ENCODE measurements around the gene BTBD9.

BTBD9 gene

DNA sequence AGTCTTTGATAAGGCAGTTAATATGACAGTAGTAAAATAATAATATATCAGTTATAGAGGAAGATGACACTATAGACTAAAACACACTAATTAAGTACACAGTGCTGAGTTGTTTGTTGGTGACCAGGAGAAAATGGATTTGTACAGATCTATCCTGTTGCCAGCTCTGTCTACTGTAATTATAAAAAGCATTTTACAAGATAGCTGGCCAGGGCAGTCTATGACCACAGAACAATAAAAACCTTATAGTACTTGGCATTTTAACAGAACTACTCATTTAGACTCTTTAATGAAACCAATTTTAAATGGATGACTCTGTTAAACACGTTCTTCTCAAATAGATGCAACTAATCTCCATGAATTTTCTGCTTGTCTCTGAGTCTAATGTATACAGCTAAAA lies 367.5 kb downstream of the BTBD9 start:
- DNase-seq, result no peak

DNA sequence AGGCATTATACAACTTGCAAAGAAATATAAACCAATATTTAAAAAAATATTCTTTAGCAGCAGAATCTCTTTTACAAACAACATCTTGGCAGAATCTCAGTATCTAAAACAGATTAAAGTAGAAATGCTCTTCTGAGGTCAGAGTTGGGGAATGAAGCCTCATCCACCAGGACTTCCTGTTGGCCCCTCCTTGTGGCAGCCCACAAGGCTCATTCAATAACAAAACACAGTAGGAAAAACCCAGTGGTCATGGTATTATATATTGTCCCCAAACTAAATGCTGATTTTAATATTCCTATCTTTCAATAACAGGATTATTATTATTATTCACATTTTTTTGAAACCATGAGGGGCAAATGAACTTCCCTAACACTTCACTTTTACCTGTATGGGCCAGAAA lies 368.6 kb downstream of the BTBD9 start:
- no peak for DNase-seq

DNA sequence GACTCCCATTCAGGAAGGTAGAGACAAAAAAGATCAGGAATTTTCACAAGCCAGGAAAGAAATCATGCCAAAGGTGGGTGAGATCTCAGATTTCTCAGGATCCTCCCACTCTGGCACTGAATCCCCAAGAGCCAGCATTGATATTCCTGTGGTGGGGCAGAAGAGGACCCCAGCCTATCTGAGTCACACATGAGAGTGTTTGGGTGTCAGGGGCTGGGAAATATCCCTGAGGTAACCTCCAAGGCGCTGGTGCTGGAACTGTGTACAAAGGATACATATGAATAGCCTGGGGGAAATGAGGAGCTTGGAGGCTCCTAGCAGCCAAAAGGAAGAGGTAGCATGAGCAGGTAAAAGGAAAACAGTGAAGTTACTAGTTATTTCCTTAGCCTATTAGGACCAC lies 369.4 kb downstream of the BTBD9 start:
- DNase-seq, result no peak

DNA sequence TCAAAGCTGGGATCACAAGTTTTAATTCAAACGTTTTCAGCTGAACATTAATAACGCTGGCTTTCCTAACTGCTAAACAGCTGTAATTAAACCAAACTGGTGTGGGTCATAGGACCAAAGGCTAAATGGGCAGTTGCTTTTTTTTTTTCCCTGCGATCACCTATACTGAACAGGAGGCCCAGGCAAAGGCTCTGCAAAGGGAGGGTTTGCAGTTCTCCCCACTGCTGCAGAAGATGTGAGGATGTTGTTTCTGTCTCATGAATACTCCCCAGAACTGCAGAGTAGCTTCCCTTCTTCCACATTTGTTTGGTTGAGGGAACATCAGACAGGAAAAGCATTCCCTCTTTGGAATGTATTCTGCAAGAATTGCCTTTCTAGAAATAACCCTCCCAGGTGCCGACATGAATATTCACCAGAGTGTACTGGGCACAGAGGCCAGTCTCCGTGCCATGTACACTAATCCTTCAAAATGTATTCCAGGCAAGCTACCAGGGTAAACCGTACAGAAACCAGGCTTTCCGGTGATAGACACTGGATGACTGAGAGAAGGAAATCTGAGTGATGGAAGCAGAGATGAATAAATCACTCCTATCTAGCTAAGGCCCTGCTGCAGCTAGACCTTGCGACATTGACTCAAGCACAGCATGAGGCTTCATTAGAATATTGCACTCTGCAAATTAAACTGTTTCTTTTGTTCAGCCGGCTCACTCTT lies 370.1 kb downstream of the BTBD9 start:
- no peak for DNase-seq

DNA sequence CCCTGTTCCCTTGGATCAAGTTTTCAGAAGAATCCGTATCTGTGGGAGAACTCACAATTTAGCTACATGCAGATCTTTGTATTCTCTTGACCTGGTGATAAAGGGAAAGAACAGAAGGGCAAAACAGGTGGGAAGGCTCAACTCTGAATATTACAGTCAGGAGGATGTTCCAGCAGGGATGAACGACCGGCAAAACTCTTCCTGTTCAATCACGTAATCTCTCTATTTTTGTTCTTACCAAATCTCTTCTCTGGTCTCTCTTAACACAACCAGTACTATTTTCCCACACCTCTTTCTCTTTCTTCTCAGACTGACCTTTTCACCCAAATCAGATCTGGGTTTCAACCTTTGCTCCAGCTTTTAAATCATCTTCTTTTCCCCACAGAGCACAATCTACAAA lies 371.4 kb downstream of the BTBD9 start:
- DNase-seq, result no peak

DNA sequence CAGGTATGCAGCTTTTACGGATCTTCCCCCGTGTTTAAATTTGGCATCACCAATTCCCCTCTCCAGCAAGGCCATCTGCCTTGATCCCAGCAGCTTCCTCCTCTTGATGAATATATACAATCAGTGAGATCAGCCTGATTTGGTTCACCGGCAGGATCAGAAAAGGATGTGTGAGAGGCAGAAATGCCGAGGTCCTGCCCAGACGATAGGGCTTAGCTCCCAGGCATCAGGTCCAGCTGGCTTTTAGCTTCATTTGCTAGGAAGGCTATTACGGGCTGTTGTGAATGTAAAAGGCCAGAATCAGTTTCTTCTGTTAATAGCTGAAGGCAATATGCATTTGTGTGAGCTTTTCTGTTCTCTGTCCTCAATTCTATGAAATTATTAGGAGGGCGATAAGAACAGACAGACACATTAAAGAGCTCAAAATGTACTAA lies 372.8 kb downstream of the BTBD9 start:
- DNase-seq, result no peak

DNA sequence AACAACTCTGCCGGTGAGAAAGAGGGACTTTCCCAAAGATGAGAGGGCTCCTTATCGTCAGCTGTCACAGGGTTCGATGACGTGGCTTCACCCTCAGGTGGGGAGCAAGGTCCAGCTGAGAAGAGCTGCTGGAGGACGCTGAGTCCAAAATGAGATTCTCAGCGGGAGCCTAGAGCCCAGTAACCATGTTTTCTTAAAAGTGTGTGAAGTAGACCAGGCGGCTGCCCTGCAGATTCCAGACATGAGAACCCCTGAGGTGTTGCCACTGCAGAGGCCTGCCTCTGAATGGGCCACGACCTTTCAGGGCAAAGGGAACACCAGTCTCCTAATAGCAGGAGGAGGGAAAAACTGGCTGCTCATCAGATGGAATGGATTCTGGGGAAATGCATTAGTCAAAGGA lies 375.1 kb downstream of the BTBD9 start:
- DNase-seq, result no peak

DNA sequence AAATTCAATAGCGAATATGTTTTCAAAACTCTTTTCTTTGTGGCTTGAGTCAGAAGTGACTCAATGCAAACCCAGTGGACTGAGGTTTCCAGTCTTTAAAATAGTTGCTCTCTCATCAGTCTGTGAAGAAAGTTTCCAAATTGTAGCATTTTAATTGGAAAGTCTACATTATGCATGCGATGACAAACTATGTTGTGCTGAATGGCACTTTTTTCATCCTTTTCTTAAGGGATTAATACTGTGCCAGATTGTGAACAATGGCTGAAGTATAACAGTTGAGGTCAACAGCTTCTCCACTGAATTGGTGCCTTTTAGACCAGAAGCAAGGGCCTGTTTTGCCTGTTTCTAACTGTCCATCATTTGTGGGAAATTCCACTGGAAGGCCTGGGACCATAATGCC lies 377.1 kb downstream of the BTBD9 start:
- DNase-seq, result no peak

DNA sequence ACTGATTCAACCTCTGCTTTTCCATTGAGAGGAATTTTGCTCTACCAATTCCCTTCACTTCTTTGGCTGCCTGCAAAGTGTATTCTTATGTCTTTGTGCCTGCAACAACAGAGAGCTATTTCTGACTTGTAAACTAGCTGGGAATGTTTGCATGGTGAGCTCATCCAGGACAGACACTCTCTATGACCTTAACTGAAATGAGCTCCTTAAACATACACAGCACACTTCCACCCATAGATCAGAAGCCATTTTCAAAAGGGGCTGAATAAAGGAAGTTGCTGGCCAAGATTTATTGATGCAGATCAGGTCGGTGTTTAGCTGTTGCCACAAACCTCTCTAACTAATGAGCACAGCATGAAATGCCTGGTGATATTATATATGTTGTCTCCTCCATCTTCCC lies 377.7 kb downstream of the BTBD9 start:
- DNase-seq, result no peak

DNA sequence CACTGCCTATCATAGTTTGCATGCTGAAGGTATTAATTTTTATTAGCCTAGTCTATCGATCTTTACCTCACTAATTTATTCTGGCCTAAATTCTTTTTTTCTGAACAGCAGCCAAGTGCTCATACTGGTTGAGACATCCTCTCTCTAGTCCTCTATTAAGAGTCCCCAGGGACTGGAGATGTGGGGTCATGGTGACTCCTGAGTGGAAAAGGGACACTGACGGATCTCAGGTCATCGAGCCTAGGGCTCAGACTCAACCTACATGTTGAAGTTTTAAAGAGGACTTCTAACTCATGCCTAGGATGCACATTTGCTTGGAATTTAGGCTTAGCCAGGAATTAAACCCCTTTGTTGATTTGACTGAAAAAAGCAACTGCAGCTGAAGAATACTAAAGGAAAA lies 378.1 kb downstream of the BTBD9 start:
- DNase-seq, result no peak

DNA sequence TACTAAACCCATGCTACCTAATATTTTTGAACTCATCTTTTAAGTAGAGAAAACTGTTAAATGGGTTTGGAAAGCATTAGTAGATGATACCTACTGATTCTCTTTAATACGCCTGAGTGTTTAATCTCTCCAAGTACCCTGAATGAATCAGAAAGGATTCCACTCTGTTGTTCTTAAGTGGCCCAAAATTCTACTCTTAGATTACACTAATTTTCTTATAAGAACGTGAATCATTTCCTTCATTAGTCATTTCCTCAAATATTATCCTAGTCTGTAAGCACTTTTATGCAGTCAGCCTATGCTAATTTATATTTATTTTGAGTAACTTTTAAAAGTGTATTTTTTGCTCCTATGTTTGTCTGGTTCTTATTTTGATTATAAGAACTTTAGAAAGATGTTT lies 380.0 kb downstream of the BTBD9 start:
- DNase-seq, result peak; percentile 32

DNA sequence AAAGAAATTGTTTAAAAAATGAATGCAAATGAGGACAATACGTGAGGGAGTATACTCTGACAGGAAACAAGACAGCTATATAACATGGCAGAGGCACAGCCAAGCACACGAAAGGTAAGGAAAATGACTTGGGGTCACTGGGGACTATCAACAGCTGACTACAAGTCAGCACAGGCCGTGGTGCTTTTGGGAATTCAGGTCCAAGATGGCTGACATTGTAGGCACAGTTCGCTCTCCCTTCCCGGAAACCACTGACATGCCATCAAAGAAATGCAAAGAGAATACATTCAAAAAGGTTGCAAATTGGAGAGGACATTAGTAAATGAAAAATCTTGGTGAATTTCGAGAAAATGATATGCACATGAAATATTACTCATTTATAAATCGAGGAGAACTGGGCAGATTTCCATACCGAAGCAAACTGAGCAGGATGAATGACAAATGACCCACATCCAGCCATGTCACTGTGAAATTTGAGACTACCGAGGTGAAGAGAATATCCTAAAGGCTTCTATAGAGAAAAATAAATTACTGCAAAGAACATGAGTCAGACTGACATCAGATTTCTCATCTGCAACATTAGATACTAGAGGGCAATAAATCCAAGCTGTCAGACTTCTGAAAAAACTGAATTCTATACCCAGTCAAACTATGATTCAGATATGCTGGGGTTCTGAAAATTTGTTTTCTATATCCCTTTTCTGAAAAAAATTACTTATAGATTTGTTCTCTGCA lies 391.1 kb downstream of the BTBD9 start:
- no peak for DNase-seq

DNA sequence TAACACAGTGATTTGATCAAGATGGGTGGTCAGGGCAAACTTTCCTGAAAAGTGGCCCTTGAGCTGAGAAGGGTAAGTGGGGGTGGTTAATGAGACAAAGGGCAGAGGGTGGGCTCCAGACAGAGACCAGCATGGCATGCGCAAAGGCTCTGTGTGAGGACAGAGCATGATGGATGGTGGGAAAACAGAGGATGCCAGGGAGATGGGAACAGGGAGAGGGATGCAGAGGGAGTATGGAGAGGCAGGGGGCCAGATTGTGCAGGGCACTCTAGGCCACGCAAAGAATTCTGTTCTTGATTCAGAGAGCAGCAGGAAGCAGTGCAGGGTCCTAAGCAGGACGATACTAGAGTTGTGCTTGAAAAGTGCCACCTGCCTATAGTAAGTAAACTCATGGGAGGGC lies 394.4 kb downstream of the BTBD9 start:
- DNase-seq, result no peak

DNA sequence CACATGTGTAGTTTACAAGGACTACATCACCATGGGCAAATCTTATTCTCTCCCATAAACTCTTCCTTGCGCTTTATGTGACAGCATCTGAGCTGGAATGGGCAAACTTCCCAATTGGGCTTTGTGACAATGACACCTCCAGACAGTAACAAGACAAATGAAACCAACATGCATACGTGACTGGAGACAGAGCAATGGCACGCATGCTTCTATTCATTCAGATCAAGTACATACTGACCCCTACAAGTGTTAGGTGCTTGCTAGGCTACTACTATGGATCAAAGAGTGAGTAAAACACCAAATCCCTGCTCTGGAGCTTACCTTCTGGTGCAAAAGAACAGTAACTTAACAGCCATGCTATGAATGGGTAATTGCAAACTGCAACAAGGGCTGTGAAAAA lies 394.9 kb downstream of the BTBD9 start:
- DNase-seq, result no peak

DNA sequence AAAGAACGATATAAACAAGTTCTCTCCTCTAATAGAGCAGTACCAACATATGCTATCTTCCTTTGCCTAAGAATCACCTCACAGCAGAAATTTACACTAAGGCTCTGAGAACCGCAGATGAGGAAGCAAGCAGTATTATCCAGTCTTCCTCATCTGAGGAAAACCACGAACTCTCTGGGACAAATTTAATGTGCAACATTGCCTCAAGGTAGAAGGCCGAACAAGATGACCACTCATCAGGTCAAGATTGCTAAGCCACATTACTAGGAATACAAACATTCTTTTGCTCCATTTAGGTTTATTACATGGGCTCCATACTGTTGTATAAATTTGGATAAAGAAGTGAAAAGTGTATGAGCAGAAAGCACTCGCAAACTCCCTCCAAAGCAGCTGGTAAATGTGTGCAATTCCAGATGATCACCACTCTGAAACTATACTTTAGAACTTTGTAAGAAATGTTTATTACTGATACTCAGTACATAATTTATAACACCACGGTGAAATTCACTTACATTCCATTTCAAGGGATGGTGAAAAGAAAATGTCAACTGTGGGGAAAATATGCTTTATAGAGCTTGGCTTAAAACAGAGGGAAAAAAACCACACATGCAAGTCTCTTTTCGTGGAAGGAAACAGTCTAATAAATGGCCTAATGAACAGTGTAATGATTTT lies 398.4 kb downstream of the BTBD9 start:
- DNase-seq, result no peak

DNA sequence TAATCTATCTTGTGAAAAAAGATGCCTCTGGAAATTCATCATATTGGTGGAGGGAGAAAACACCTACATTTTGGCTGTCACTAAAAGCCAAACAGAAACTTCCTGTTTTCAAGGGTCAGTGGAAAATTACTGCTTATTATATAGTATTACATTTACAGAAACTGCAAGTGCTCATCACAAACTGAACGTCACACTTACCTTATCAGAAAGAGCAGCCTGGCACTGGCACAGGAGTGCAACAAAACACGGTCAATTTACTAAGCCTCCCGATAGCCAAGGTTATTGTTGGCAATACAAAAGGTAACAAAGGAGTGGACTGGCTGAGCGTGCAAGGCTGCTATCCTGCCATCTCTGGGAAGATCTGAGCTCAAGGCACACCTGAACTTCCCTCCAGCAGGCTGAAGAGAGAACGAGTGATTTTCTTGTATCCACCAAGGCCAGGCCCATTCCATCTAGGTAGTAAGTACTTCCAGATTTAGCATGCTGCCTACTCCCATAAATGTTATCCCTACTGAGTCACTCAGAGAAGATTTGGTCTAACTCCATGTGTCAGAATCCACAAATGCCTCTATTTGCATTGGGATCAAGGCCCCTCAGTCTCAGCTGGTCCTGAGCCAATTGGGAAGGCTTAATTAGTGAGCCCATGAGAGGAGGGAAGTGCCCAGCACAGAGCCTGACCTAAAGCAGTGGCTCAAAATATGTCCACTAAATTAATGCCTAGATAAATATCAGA lies 399.8 kb downstream of the BTBD9 start:
- peak; percentile 13 for DNase-seq

DNA sequence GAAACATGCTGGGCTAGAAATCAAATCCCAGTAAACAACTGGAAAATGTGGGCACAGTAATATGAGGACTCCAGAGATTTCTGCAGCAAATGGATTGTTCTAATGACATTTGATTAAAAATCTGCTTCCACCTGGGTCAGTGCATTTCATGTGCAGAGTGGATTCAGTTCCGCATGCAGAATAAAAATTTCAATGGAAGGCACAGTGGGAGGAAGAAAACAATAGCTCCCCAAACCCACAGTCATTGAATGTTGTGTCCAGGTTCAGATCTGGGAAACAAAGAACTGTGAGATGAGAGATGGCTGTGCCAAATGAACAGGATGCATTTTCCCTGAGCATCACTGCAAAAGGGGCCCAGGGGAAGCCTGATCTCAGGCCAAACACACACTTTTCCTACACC lies 403.1 kb downstream of the BTBD9 start:
- DNase-seq, result no peak

DNA sequence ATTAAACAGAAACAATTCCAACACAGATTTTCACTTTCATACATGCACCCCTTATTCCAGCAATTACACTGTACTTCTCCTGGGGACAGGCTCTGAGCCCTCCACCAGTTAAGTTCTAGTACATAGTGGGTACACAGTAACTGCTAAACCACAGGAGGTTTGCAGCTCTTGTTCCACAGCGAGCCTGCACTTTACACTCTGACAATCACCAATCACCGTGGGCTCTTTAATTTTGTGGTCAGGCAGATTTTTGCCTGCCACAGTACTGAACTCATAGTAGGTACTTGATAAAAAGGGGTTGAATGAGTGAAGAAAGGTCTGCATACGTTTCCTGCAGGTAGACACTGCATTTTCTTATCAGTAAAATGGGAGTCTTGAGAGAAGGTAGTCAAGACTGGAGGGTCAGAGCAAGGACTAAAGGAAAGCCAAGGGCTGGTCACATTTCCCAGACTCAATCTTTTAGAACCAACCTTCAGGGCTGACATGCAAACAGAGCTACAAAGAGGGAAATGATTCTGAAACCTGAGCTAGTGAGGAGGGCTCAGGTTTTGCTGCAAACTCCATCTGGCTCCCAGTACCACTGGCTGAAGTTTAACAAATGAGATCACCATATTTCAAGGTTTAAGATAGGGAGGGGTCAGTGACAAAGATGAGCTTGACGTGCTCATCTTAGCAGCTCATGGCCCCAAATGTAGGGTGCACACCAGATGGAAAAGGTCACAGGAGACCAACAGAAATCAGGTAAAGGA lies 404.6 kb downstream of the BTBD9 start:
- DNase-seq, result no peak

DNA sequence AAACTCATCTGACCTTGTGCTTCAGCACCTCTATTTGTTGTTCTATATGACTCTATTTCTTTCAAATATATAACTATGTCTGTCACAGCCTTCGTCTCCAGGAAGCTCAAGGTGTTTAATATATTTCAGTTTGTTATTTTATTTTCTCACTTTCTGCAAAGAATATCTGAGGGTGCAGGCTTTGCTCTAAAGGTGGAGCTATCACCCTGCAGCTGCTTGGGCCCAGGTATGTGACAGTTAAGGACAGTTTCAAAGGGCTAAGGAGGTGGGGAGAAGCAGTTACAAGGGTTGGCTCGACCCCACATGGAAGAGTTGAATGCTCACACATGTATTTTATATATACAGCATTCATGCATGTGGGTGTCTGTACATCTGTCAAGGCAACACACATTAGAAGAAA lies 405.6 kb downstream of the BTBD9 start:
- no peak for DNase-seq

DNA sequence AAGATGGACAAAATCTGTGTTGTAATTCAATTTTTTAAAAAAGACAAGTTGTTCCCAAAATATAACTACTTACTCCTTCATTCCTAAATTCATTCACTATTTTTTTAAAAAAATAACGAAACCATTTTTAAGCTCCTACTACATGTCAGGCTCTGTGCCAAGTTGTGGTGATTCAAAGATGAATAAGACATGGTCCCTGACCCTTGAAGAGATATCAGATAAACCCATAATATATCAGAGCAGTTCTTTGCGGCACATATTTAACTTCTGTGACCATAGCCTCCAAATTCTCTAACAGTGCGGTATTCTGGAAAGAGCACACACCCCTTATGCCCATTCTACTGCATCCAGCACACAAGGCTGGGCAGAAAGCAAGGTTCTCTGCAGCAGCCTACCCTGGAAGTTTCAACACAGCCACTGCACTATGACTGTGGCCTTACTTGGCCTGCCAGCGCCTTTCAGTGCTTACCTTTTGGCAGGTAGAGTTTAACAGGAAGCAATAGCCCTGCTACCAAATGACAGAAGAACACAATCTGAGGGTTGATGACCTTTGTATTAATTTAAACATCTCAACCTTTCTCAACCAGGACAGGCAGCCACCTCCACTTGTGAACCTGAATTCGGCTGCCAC lies 406.5 kb downstream of the BTBD9 start:
- no peak for DNase-seq

DNA sequence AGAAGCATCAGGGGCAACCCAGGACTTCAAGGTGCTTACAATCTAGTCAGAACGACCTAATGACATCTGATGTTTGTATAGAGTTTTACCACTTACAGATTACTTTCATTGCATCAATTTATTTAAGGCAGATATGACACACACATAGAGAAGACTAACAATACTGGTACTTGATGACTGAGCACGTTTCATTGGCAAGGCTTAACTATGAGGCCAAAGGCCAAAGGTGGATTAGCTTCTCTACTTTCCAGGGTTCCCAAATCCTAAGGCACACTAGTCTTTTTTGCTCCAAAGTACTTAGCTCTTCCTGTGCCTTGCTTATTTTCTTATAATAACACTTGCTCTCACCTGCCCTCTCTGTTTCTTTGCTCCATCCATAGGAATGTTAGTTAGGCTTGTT lies 414.0 kb downstream of the BTBD9 start:
- DNase-seq, result no peak

DNA sequence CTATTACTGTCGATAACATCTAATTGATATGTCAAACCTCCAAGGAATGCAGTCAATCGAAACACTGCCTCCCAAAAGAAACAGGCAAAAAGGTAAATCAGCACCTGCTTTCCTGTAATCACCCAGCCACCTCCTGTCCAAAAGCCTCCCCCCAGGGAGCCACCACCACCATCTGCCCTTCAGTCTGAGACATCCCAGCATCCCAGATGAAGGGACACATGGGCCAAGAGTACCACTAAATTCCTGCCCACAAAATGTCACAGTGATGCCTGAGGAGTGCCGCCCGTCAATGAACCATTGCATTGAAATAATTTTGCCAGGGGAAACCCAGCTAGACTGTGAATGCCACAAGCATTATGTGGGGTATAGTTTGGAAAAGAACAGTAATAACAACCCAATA lies 418.5 kb downstream of the BTBD9 start:
- DNase-seq, result no peak

All from suppressor macrophage treated with lipopolysaccharide for 4 hours (primary cell).